Pulmonary artery endothelial cell (primary cell): ENCODE data around the gene ELAVL1. TPM values are rescaled to one million over a fixed set of nuclear protein-coding genes. Genes with fewer than 3 reads are reported as not detected.

Experiments used
- DNase-seq: peaks from one replicate; pipeline ENCODE4 v3.0.0-alpha.2; 2011; ENCODE audit warnings: low read depth, low spot score
- total RNA-seq: library from RNA; depleted of rRNA; stranded (reverse); fragments of >200 nt; gene quantifications from 2 replicates; pipeline ENCODE4 v1.2.3, GENCODE V29; 2014

The ELAVL1 gene
- total RNA-seq, 1 donor from 2014 or later = 65.6 TPM

GRCh38 chr19:7912697-7913564 lies 92.5 kb downstream of the ELAVL1 start:
- DNase-seq = no peak

GRCh38 chr19:7912144-7912696 lies 93.2 kb downstream of the ELAVL1 start:
- no peak for DNase-seq

DNA sequence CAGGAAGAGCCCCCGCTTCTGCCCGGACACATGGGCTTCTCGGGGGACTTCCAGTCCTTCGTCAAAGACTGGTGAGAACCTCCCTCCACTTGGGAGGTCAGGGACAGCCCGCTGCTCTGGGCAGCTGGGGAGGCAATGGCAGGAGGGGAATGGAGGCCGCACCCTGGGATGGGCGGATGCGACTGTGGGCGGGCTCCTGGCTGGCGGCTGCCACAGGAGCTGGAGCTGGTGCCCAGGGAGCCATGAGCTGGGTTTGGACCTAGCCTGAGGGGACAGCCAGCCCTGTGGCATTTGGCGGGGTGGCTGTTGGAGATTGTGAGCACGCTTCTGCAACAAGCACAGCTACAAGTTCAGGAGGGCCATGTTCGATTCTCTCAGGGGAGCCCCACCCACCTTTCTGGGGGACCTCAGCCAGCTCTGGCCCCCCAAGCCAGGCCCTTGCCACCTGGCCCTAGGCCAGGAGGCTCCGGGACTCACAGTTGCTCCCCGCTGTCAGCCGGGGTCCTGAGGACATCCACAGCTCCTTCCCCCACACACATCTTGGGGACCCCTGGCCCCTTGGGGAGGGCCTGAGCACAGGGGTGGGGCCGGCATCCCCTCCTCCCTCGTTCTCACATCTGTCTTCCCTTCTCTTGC lies 93.8 kb downstream of the ELAVL1 start:
- DNase-seq = no peak

DNA sequence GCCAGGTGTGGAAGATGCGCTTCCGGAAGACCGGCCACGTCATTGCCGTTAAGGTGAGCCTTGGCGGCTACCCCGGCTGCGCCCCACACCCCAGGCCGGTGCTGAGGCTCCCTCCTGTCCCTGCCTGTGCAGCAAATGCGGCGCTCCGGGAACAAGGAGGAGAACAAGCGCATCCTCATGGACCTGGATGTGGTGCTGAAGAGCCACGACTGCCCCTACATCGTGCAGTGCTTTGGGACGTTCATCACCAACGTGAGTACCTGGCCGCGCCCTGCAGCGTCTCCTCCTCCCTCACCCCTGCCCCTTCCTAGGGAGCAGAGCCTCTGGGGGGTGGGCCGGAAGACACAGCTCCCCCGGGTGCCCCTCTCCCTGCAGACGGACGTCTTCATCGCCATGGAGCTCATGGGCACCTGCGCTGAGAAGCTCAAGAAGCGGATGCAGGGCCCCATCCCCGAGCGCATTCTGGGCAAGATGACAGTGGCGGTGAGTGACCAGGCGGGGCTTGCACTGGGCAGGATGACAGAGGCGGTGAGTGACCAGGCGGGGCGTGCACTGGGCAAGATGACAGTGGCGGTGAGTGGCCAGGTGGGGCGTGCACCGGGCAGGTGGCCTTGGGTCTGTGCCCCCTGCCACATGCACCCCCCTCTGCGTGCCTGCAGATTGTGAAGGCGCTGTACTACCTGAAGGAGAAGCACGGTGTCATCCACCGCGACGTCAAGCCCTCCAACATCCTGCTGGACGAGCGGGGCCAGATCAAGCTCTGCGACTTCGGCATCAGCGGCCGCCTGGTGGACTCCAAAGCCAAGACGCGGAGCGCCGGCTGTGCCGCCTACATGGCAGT lies 94.9 kb downstream of the ELAVL1 start:
- no peak for DNase-seq

DNA sequence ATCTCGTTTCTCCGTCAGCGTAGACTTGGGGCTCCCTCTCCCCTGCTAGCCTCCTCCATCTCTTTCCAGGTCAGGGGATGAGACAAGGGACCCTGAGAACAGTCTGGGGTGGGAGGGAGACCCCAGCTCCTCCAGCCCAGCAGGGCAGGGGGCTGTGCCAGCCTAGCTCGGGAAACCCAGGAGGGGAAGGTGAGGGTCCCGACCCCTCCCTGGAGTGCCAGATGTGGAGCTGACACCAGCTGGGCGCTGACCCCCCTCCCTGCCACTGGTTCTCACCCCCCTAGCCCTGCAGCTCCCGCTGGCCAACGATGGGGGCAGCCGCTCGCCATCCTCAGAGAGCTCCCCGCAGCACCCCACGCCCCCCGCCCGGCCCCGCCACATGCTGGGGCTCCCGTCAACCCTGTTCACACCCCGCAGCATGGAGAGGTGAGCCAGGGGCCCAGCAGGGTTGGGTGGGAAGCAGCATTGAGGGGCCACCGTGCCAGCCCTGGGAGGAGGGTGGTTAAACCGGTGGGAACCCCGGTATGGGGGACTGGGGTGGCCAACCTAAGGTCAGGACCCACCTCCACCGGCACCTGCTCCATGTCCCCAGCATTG lies 95.9 kb downstream of the ELAVL1 start:
- no peak for DNase-seq

DNA sequence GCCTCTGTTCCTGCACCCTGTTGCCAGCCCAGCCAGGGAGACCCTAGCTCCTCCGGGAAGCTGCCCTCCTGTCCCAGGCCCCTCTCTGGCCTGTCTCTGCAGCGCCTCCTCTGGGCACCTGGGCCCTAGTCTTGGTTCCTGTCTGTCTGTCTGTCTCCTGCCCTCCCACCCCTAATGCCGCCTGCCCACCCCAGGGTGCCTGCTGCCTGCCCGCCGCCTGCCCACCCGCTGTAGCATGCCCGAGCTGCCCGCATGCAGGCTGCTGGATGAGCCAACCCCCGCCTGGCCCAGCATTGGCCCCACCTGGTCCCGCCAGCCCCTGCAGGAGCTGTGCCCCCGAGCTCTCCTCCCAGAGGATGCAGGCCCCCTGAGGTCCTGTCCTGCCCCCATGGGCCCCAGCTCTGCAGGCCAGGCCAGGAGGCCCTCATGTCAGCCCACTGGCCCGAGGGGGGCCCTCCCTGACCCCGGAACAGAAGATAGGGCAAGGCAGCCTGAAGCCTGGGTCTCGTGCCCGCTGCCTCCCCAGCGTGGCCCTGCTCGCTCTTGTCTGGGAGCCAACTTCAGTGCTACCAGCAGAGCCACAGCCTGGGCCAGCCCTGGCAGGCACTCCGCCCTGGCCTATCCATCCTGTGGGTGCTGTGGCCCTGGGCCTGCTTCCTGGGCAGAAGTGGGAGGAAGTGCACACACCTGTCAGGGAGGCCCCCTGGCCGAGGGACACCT lies 96.5 kb downstream of the ELAVL1 start:
- no peak for DNase-seq

Other genes with a start within 250 kb of the ELAVL1 start
- 0.07 and 0.21 TPM in 2 replicates for gene CLEC4M, start 242.4 kb downstream of the ELAVL1 start, total RNA-seq
- gene EVI5L, start 175.4 kb downstream of the ELAVL1 start, total RNA-seq = 11.7 and 13.9 TPM in 2 replicates
- 0.07 TPM in 1 of 2 replicates, not detected in the other for gene PRR36, start 131.3 kb downstream of the ELAVL1 start, total RNA-seq
- 1.2 and 2.0 TPM in 2 replicates for gene LRRC8E, start 117.1 kb downstream of the ELAVL1 start, total RNA-seq
- 8.8 and 11.6 TPM in 2 replicates for gene MAP2K7, start 101.8 kb downstream of the ELAVL1 start, total RNA-seq
- gene TGFBR3L, start 90.8 kb downstream of the ELAVL1 start, total RNA-seq = 0.53 and 0.73 TPM in 2 replicates
- 15.0 and 20.8 TPM in 2 replicates for gene SNAPC2, start 85.3 kb downstream of the ELAVL1 start, total RNA-seq
- gene CTXN1, start 79.5 kb downstream of the ELAVL1 start, total RNA-seq = 3.1 and 8.2 TPM in 2 replicates
- 44.0 and 51.6 TPM in 2 replicates for gene TIMM44, start 62.0 kb downstream of the ELAVL1 start, total RNA-seq
- gene CCL25, start 47.1 kb upstream of the ELAVL1 start, total RNA-seq = not detected in 2 replicates
- not detected in 2 replicates for gene FBN3, start 144.0 kb upstream of the ELAVL1 start, total RNA-seq
- gene CERS4, start 203.7 kb upstream of the ELAVL1 start, total RNA-seq = 1.3 and 2.5 TPM in 2 replicates